Vagina (tissue), 2 donors: Measurements from ENCODE around the gene ATP5F1E. TPM values are rescaled to one million over a fixed set of nuclear protein-coding genes. Genes with fewer than 3 reads are reported as not detected.

Experiments used
- DNase-seq, 2 donors: peaks; one replicate each; pipeline ENCODE4 v3.0.0-alpha.2; 2017; ENCODE audit errors: extremely low spot score in 2 of 2
- H3K27ac ChIP-seq: fragments of 200-600 bp; sonication (generic); one replicate; pipeline ENCODE4 v1.5.1; 2019
- H3K27me3 ChIP-seq: fragments of 200-600 bp; sonication (generic); one replicate; pipeline ENCODE4 v1.5.1; 2019
- H3K36me3 ChIP-seq, 2 donors: fragments of 200-600 bp; sonication (generic); one replicate each; pipeline ENCODE4 v1.5.1; 2017 to 2019
- H3K4me1 ChIP-seq: fragments of 200-600 bp; sonication (generic); one replicate; pipeline ENCODE4 v1.5.1; 2019
- H3K4me3 ChIP-seq, 2 donors: fragments of 200-600 bp; sonication (generic); 1 replicate in 1 of 2; 2 replicates in 1 of 2; pipeline ENCODE4 v1.5.1; 2016 to 2019
- H3K9me3 ChIP-seq: fragments of 200-600 bp; sonication (generic); one replicate; pipeline ENCODE4 v1.5.1; 2019
- POLR2A ChIP-seq, 2 donors: fragments of 450-650 bp; IDR thresholded peaks; one replicate each; pipeline ENCODE4 v1.6.1; 2017; ENCODE audit warnings: antibody characterized with exemption in 2 of 2, mild to moderate bottlenecking in 2 of 2, moderate library complexity in 2 of 2
- POLR2AphosphoS5 ChIP-seq, 2 donors: sonication (generic); formaldehyde crosslinking; IDR thresholded peaks; one replicate each; pipeline ENCODE4 v1.9.0; 2017; ENCODE audit warnings: antibody characterized with exemption in 2 of 2, mild to moderate bottlenecking in 2 of 2, low read depth in 1 of 2; ENCODE audit not compliant: insufficient read depth in 1 of 2
- intact Hi-C: fragments of 100-400 bp; cut with DNase I; formaldehyde crosslinking; loops from one replicate; pipeline ENCODE4 v1.15.1; 2023
- total RNA-seq: library from RNA; depleted of rRNA; stranded (reverse); fragments of >200 nt; gene quantifications from one replicate; pipeline ENCODE4 v1.2.3, GENCODE V29; 2016
- TF ChIP-seq, protein P1 (sequence below), 3 experiments: fragments of 450-650 bp in 2 of 3; fragments of 200-600 bp in 1 of 3; sonication (generic) in 1 of 3; IDR thresholded peaks; one replicate each; pipeline ENCODE4 v1.5.1; 2017 to 2019; ENCODE audit warnings: antibody characterized with exemption in 3 of 3, mild to moderate bottlenecking in 2 of 3, moderate library complexity in 2 of 3

ATP5F1E gene
- total RNA-seq, 1 donor from 2014 or later: 22.8 TPM

DNA sequence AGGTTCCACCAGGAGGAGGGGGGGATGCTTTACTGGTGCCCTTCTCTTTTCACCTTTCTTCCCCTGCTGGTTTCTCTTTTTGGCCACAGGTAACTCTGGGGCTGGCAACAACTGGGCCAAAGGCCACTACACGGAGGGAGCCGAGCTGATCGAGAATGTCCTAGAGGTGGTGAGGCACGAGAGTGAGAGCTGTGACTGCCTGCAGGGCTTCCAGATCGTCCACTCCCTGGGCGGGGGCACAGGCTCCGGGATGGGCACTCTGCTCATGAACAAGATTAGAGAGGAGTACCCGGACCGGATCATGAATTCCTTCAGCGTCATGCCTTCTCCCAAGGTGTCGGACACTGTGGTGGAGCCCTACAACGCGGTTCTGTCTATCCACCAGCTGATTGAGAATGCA lies 8.5 kb downstream of the ATP5F1E start:
- H3K27ac ChIP-seq: no peak overlapping the region
- no peak overlapping the region for H3K4me3 ChIP-seq
- peak in 1 of 2 donors; percentile 64 for DNase-seq
- H3K9me3 ChIP-seq: no peaks in the 10 kb centered on the region
- intact Hi-C loops: no loop called here
- no peaks in the 10 kb centered on the region for H3K27me3 ChIP-seq
- peaks cover 21% of the 10 kb centered on the region for H3K4me1 ChIP-seq
- TF ChIP-seq, protein P1, sequence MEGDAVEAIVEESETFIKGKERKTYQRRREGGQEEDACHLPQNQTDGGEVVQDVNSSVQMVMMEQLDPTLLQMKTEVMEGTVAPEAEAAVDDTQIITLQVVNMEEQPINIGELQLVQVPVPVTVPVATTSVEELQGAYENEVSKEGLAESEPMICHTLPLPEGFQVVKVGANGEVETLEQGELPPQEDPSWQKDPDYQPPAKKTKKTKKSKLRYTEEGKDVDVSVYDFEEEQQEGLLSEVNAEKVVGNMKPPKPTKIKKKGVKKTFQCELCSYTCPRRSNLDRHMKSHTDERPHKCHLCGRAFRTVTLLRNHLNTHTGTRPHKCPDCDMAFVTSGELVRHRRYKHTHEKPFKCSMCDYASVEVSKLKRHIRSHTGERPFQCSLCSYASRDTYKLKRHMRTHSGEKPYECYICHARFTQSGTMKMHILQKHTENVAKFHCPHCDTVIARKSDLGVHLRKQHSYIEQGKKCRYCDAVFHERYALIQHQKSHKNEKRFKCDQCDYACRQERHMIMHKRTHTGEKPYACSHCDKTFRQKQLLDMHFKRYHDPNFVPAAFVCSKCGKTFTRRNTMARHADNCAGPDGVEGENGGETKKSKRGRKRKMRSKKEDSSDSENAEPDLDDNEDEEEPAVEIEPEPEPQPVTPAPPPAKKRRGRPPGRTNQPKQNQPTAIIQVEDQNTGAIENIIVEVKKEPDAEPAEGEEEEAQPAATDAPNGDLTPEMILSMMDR (IDR thresholded peaks at IDR 0.05): no peak
- TF ChIP-seq POLR2A (IDR thresholded peaks at IDR 0.05) (no peak), POLR2AphosphoS5 (IDR thresholded peaks at IDR 0.05; ENCODE audit: insufficient read depth in 1 of 2, low read depth in 1 of 2) (no peak)
- H3K36me3 ChIP-seq: peaks cover 0 to 41% of the 10 kb centered on the region in 2 donors

DNA sequence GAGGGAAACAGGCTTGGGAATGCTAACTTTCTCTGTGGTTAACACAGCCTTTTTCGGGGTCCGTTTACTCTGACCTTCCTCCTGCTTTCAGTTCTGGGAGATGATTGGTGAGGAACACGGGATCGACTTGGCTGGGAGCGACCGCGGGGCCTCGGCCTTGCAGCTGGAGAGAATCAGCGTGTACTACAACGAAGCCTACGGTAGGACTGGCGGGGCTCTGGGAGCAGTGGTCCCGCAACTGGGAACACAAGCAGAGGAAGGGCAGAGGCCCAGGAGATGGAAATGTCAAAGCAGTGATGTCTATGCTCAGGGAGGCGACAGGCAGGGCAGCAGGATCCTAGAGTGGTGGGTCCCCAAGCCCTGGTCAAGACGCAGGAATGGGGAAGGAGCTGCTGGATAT lies 9.4 kb downstream of the ATP5F1E start:
- Histone ChIP-seq H3K27me3 (no peaks in the 10 kb centered on the region), H3K27ac (no peak overlapping the region), H3K4me3 (no peak overlapping the region), H3K36me3 (peaks cover 0 to 33% of the 10 kb centered on the region in 2 donors), H3K9me3 (no peaks in the 10 kb centered on the region), H3K4me1 (peaks cover 12% of the 10 kb centered on the region)
- intact Hi-C loops: no loop called here
- DNase-seq: peak in 1 of 2 donors; percentile 18
- TF ChIP-seq POLR2A (IDR thresholded peaks at IDR 0.05): no peak
- TF ChIP-seq, protein P1 (IDR thresholded peaks at IDR 0.05): no peak
- TF ChIP-seq POLR2AphosphoS5 (IDR thresholded peaks at IDR 0.05; ENCODE audit: insufficient read depth in 1 of 2, low read depth in 1 of 2): no peak

DNA sequence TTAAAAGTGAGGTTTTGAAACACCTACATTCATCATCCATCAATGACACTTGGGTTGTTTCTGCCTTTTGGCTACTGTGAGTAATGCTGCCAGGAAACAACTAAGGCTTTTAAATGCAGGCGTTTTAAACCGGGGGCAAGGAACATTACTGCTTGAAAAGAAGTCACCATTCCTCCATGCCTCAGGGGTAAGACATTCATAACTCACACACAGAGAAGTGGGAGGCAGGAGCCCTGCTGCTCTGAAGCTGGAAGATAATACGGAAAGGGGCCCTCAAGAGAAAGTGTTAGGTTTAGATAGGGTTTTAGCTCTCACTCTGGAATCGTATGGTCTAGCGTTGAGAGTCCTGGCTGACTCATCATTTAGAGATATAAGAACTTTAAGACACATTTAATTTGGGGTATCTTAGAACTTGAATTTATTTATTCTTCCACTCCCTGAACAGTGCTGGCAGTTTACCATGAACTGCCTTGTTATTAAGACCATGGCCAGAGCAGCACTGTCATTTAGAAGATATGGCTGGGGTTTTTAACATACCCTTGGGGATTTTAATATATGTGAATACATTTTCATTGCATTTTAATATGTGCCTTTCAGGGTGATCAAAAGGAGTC lies 11.1 kb downstream of the ATP5F1E start:
- TF ChIP-seq, protein P1 (IDR thresholded peaks at IDR 0.05): no peak
- no peak for TF ChIP-seq POLR2AphosphoS5 (IDR thresholded peaks at IDR 0.05; ENCODE audit: insufficient read depth in 1 of 2, low read depth in 1 of 2)
- no peak for TF ChIP-seq POLR2A (IDR thresholded peaks at IDR 0.05)
- intact Hi-C loops: no loop called here
- no peaks in the 10 kb centered on the region for H3K27me3 ChIP-seq
- H3K9me3 ChIP-seq: no peaks in the 10 kb centered on the region
- peaks cover 0 to 30% of the 10 kb centered on the region in 2 donors for H3K36me3 ChIP-seq
- DNase-seq: peak in 1 of 2 donors; percentile 29
- H3K4me3 ChIP-seq: no peak overlapping the region
- no peak overlapping the region for H3K27ac ChIP-seq
- no peaks in the 10 kb centered on the region for H3K4me1 ChIP-seq

DNA sequence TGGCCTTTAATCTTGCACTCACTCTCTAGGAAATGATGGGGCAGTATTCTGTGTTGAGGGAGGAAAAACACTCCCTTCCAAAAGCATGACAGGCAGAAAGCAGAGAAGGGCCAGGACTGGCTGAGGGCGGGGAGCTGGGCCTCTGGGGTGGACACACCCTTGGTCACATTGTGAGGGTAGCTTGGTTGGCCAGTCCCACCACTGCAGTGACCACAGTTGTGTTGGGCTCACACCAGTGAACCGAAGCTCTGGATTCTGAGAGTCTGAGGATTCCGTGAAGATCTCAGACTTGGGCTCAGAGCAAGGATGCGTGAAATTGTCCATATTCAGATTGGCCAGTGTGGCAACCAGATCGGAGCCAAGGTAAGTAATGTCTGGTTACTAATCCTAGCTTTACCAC lies 12.9 kb downstream of the ATP5F1E start, which contains the start of gene TUBB1:
TUBB1 (plus strand) TSS at position 213 of the 400 bp plus-strand sequence; CDS start at position 307, 94 bp downstream.
- Histone ChIP-seq H3K4me1 (no peaks in the 10 kb centered on the region), H3K27me3 (no peaks in the 10 kb centered on the region), H3K27ac (no peak within 1 kb of the TSS), H3K4me3 (no peak within 1 kb of the TSS), H3K9me3 (no peaks in the 10 kb centered on the region), H3K36me3 (peaks cover 0 to 16% of the 10 kb centered on the region in 2 donors)
- intact Hi-C loops: no loop called here
- DNase-seq: peak in 1 of 2 donors; percentile 64
- TF ChIP-seq POLR2AphosphoS5 (IDR thresholded peaks at IDR 0.05; ENCODE audit: insufficient read depth in 1 of 2, low read depth in 1 of 2) (no peak), POLR2A (IDR thresholded peaks at IDR 0.05) (no peak)
- TF ChIP-seq, protein P1 (IDR thresholded peaks at IDR 0.05): no peak

DNA sequence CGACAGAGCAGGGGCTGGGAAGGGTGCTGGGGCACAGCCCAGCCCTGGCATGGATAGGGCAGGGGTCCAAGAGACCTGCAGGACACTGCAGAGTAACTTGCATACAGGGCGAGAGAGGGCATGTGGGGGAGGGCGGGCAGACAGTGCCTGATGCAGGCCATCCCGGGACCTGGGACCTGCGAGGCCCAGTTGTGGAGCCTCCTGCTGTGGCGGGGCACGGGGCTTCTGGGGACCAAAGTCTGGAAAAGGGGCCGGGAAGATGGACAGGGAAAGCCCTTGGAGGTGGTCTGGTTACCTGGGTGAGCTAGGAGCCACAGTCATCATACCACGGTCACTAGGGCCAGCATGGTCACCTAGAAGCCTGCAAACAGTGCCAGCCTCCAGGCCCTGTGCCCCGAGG lies 13.3 kb downstream of the ATP5F1E start:
- peaks cover 0 to 12% of the 10 kb centered on the region in 2 donors for H3K36me3 ChIP-seq
- DNase-seq: peak in 1 of 2 donors; percentile 74
- intact Hi-C loops: no loop called here
- H3K4me3 ChIP-seq: no peak overlapping the region
- no peaks in the 10 kb centered on the region for H3K9me3 ChIP-seq
- TF ChIP-seq, protein P1 (IDR thresholded peaks at IDR 0.05): no peak
- TF ChIP-seq POLR2A (IDR thresholded peaks at IDR 0.05) (no peak), POLR2AphosphoS5 (IDR thresholded peaks at IDR 0.05; ENCODE audit: insufficient read depth in 1 of 2, low read depth in 1 of 2) (no peak)
- H3K27me3 ChIP-seq: no peaks in the 10 kb centered on the region
- H3K4me1 ChIP-seq: no peaks in the 10 kb centered on the region
- no peak overlapping the region for H3K27ac ChIP-seq
